Measurements from ENCODE around the gene WAC. TPM values are rescaled to one million over a fixed set of nuclear protein-coding genes. Genes with fewer than 3 reads are reported as not detected.

WAC gene
- total RNA-seq, 3 donors from 2014 or later, result 85.7 to 212 (median 111) TPM

DNA sequence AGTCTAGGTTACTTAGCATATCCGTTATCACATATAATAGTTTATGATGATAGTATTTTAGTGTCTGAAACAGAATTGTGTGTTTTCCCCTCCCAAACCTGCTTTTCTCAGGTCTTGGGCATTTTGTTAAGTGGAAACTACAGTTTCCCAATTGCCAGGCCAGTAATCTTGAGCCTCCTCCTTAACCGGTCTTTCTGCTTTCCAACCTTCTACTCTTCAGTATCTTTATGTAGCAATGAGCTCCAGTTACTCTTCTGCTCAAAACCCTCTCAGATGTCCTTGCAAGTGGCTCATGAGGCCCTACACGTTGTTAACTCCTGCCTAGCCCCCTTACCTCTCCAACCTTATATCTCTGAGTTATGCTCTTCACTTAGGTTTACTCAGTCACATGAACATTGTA, 22.0 kb downstream of the WAC start:
- H3K4me3 ChIP-seq, result no peak overlapping the region
- DNase-seq (no peak), ATAC-seq (no peak)
- no peaks in the 10 kb centered on the region for H3K36me3 ChIP-seq (ENCODE audit: low read depth)
- TF ChIP-seq, protein P1, sequence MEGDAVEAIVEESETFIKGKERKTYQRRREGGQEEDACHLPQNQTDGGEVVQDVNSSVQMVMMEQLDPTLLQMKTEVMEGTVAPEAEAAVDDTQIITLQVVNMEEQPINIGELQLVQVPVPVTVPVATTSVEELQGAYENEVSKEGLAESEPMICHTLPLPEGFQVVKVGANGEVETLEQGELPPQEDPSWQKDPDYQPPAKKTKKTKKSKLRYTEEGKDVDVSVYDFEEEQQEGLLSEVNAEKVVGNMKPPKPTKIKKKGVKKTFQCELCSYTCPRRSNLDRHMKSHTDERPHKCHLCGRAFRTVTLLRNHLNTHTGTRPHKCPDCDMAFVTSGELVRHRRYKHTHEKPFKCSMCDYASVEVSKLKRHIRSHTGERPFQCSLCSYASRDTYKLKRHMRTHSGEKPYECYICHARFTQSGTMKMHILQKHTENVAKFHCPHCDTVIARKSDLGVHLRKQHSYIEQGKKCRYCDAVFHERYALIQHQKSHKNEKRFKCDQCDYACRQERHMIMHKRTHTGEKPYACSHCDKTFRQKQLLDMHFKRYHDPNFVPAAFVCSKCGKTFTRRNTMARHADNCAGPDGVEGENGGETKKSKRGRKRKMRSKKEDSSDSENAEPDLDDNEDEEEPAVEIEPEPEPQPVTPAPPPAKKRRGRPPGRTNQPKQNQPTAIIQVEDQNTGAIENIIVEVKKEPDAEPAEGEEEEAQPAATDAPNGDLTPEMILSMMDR (IDR thresholded peaks at IDR 0.05), result no peak
- H3K4me1 ChIP-seq (ENCODE audit: low read depth), result peaks cover 50% of the 10 kb centered on the region
- intact Hi-C loops (cut with DNase I, micrococcal nuclease), result no loop called here
- H3K9me3 ChIP-seq, result no peaks in the 10 kb centered on the region

DNA sequence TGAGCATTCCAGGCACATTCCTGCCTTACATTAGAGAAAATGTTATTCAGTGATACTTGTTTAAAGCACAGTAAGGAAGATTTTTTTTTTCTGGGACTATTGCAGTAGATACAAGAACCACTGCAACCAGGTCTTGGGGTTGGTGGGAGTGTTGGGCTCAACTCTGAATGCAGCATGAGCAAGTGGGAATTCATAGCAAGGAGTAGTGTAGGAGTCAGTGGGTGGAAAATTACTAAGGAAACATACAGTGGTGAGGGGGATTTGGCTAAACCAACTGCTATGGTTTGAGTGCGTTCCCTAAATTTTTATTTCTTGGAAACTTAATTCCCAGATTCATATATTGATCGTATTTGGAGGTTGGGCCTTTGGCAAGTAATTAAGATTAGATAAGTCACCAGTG, 22.4 kb downstream of the WAC start:
- no peak for DNase-seq

DNA sequence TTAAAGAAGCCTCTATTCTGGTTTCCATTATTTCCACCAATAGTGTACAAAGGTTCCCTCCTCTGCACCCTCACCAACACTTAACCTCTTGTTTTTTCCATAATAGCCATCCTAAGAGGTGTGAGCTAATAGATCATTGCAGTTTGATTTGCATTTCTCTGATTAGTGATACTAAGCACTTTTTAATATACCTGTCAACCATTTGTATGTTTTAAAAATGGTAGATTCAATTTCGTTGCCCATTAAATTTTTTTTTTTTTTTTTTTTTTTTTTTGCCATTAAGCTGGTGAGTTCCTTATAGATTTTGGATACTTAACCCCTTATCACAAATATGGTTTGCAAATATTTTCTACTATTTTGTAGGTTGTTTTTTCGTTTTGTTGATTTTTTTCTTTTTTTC, 23.2 kb downstream of the WAC start:
- intact Hi-C loops (cut with DNase I, micrococcal nuclease), result no loop called here
- no peak for ATAC-seq

More for the DNA sequence above, 22.4 kb downstream of the WAC start:
- no peaks in the 10 kb centered on the region for H3K9me3 ChIP-seq
- intact Hi-C loops (cut with DNase I, micrococcal nuclease), result no loop called here
- peaks cover 50% of the 10 kb centered on the region for H3K4me1 ChIP-seq (ENCODE audit: low read depth)
- ATAC-seq, result no peak
- H3K36me3 ChIP-seq (ENCODE audit: low read depth), result no peaks in the 10 kb centered on the region
- H3K4me3 ChIP-seq, result no peak overlapping the region
- TF ChIP-seq, protein P1 (IDR thresholded peaks at IDR 0.05), result no peak

DNA sequence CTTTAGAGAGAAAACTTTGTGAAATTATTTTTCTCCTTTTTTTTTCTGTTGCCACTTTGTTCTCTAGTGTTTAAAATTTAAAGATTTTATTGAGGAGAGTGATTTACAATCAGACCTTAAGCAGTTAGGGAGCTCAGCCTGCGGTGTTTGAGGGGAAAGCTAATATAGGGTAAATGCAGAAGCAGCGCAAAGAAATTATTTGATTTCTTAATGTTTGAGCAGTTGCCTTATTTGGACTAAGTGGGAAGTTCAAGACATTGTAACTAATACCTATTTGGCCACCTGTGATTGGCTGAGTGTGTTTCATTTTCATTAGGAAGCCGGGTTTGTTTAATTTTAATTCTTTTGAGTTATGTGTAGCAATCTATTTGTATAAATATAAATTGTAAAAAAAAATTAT, 25.3 kb downstream of the WAC start:
- intact Hi-C loops (cut with DNase I, micrococcal nuclease), result no loop called here
- no peaks in the 10 kb centered on the region for H3K9me3 ChIP-seq
- no peak for ATAC-seq
- no peak for DNase-seq
- no peaks in the 10 kb centered on the region for H3K36me3 ChIP-seq (ENCODE audit: low read depth)
- peaks cover 40% of the 10 kb centered on the region for H3K4me1 ChIP-seq (ENCODE audit: low read depth)
- no peak overlapping the region for H3K4me3 ChIP-seq
- TF ChIP-seq, protein P1 (IDR thresholded peaks at IDR 0.05), result no peak

More for the DNA sequence above, 23.2 kb downstream of the WAC start:
- TF ChIP-seq, protein P1 (IDR thresholded peaks at IDR 0.05), result no peak
- no peak overlapping the region for H3K4me3 ChIP-seq
- no peaks in the 10 kb centered on the region for H3K36me3 ChIP-seq (ENCODE audit: low read depth)
- DNase-seq, result no peak
- peaks cover 55% of the 10 kb centered on the region for H3K4me1 ChIP-seq (ENCODE audit: low read depth)
- no peaks in the 10 kb centered on the region for H3K9me3 ChIP-seq

DNA sequence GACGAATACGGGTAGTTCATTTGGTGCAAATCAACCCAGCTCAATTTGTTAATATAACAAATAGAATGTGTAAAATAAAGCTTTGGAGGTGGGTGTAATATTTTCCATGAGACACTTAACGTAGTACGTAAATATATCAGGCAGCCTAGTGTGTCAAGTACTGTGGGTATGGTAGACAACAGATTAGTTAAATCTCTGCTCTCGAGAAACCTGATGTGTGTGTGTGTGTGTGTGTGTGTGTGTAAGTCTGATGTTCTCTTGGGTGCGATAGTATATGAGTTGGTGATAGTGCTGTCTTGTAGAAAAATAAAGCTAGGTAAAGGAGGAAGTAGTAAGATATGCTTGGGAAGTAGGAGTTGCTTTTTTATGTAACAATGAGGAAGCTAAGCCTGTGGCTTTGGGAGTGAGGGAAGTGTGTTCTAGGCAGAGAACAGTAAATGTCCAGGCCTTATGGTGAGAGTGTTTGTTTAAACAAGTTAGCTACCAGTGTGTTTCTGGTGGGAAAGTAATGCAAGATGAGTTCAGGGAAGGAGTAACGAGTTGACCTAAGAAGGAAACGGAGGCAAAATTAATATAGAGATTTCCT, 26.1 kb downstream of the WAC start:
- TF ChIP-seq, protein P1 (IDR thresholded peaks at IDR 0.05), result no peak
- Histone ChIP-seq H3K36me3 (ENCODE audit: low read depth) (no peaks in the 10 kb centered on the region), H3K4me3 (no peak overlapping the region), H3K9me3 (no peaks in the 10 kb centered on the region), H3K4me1 (ENCODE audit: low read depth) (peaks cover 40% of the 10 kb centered on the region)
- DNase-seq, result peak in 1 of 3 donors; percentile 27
- ATAC-seq, result peak; percentile 96
- intact Hi-C loops (cut with DNase I, micrococcal nuclease), result no loop called here

DNA sequence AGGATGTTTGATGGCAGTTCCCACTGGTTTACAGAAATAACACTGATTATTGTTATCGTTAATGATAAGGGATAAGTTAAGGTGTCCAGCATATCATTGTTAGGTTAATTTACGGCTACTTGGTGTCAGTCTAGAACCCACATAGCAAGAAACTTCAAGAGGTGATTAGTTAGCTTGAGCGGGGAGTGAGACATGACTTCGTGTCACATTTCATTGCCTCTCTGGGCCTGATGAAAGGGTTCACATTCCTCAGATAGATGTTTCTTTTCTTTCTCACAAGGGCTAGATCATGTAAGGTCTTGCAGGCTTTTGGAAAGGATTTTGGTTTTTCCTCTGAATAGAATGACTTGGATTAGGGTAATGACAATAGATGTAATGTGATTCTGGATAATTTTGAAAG, 26.7 kb downstream of the WAC start:
- ATAC-seq, result no peak
- Histone ChIP-seq H3K4me3 (no peak overlapping the region), H3K9me3 (no peaks in the 10 kb centered on the region), H3K36me3 (ENCODE audit: low read depth) (no peaks in the 10 kb centered on the region), H3K4me1 (ENCODE audit: low read depth) (peaks cover 43% of the 10 kb centered on the region)
- TF ChIP-seq, protein P1 (IDR thresholded peaks at IDR 0.05), result no peak
- intact Hi-C loops (cut with DNase I, micrococcal nuclease), result no loop called here
- DNase-seq, result no peak

Measured in mucosa of descending colon (tissue), 3 donors.